Choroid plexus epithelial cell (primary cell): ENCODE data around the gene STOX1.
"Not testable (repeated sequence)": the region's sequence is repeated elsewhere in the genome, so short reads cannot be mapped to it uniquely, and the experiment has no call there.

ENCODE experiments used
- DNase-seq: peaks from one replicate; pipeline ENCODE4 v3.0.0-alpha.2; 2010; ENCODE audit warnings: low read depth
- H3K4me3 ChIP-seq: 2 replicates; pipeline ENCODE4 v1.5.1; 2011; ENCODE audit warnings: low read depth, mild to moderate bottlenecking, control low read depth, low read length, moderate library complexity
- TF ChIP-seq, protein P1 (sequence below): conservative IDR thresholded peaks from 2 replicates; pipeline ENCODE4 v1.5.1; 2011; ENCODE audit warnings: low read depth, mild to moderate bottlenecking, control low read depth, inconsistent platforms, low read length, moderate library complexity

STOX1 gene

DNA sequence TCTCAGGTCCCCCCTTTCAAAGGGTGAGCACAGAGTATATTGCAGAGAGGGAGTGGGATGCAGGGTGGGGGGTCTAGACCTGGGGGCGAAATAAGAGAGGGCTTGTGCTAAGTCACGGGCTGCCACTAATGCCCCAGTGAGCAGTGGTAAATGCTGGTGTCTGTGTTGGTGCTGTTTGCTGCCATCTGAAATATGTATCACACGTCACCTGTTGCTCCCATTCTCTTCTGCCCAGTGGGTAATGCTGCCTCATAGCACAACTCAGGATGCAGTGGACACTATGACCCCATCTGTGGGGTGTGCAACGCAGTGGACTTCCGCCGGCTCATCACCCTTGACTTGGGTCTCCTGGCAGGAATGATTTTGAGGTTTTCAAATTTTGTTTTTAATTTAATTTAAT is 2.6 kb downstream of the STOX1 start:
- no peak overlapping the region for H3K4me3 ChIP-seq
- DNase-seq, result no peak
- TF ChIP-seq, protein P1, sequence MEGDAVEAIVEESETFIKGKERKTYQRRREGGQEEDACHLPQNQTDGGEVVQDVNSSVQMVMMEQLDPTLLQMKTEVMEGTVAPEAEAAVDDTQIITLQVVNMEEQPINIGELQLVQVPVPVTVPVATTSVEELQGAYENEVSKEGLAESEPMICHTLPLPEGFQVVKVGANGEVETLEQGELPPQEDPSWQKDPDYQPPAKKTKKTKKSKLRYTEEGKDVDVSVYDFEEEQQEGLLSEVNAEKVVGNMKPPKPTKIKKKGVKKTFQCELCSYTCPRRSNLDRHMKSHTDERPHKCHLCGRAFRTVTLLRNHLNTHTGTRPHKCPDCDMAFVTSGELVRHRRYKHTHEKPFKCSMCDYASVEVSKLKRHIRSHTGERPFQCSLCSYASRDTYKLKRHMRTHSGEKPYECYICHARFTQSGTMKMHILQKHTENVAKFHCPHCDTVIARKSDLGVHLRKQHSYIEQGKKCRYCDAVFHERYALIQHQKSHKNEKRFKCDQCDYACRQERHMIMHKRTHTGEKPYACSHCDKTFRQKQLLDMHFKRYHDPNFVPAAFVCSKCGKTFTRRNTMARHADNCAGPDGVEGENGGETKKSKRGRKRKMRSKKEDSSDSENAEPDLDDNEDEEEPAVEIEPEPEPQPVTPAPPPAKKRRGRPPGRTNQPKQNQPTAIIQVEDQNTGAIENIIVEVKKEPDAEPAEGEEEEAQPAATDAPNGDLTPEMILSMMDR, result no peak

DNA sequence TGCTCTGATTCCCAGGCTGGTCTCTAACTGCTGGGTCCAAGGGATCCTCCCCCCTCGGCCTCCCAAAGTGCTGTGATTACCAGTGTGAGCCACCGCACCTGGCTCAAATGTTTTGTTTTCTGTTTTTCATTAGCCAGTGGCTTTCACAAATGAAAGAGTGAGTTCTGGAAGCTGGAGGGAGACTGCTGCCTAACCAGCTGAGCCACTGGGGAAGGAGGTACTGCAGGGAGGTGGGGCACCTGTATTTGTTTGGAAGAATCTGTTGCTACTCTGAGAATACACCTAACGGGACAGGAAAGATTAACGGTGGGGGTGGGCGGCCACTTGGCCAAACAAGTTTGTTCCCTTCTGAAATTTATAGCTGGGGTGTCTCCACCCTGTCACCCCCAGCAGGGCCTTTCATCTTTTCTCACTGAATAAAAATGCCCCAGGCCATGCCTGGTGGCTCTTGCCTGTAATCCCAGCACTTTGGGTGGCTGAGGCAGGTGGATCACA is 4.7 kb downstream of the STOX1 start:
- no peak overlapping the region for H3K4me3 ChIP-seq
- TF ChIP-seq, protein P1, result no peak
- DNase-seq, result no peak

DNA sequence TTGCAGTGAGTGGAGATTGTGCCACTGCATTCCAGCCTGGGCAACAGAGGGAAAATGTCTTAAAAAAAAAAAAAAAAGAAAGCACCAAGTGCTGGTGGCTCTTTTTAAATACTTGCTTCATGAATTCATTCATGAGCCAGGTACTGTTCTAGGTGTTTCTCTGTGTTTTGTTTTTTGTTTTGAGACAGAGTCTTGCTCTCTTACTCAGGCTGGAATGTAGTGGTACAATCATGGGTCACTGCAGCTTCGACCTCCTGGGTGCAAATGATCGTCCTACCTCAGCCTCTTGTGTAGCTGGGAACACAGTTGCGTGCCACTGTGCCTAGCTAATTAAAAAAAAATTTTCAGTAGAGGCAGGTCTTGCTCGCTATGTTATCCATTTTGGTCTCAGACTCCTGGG is 5.3 kb downstream of the STOX1 start:
- TF ChIP-seq, protein P1, result no peak
- DNase-seq, result no peak
- H3K4me3 ChIP-seq, result no peak overlapping the region

DNA sequence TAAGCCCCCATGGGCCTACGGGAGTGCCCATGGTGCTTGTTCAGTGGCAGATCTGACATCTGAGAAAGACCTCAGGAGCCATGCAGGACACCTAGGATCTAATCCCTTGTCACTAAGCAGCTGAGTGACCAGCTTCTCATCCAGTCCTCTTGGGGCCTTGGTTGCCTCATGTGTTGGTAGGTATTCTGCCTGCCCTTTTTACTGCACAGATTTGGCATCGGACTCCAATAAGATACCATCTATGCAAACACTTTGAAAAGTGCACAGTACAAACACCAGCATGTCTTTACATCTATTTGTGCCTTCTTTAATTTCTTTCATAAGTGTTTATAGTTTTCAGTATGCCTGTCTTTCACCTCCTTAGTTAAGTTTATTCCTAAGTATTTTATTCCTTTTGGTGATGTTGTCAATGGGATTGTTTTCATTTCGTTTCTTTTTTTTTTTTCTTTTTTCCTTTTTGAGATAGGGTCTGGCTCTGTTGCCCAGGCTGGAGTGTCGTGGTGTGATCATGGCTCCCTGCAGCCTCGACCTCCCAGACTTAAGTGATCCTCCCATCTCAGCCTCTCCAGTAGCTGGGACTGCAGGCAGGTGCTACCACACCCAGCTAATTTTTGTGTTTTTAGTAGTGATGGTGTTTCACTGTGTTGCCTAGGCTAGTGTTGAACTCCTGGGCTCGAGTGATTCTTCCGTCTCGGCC is 10.4 kb downstream of the STOX1 start:
- no peak for DNase-seq
- TF ChIP-seq, protein P1, result no peak
- no peak overlapping the region for H3K4me3 ChIP-seq

DNA sequence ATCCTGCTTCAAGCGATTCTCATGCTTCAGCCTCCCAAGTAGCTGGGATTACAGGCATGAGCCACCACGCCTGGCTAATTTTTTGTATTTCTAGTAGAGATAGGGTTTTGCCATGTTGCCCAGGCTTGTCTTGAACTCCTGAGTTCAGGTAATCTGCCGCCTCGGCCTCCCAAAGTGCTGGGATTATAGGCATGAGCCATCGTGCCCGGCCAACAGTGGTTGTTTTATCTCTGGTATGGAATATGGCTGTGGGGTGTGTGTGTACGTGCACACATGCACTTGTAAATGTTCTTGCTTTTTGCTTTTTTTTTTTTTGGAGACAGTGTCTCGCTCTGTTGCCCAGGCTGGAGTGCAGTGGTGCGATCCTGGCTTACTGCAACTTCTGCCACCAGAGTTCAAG is 13.3 kb downstream of the STOX1 start:
- DNase-seq, H3K4me3 ChIP-seq: not testable (repeated sequence)

DNA sequence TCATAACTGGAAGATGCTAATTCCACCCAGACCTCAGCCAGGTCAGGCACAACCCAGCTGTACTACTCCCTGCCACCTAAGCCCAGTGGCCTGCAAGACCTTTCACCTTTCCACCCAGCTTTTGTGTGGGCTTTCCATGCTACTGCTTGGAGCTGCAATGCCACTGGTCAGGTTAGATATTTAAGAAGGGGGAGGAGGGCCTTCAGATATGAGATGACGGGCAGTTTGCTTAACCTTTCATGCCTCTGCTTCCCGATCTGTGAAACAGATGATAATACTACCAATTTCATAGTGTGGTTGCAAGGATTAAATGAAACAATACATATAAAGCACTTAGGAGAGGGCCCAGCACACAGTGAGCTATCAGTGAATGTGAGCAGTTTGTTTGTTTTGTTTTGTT is 20.9 kb downstream of the STOX1 start:
- H3K4me3 ChIP-seq, result no peak overlapping the region
- TF ChIP-seq, protein P1, result no peak
- no peak for DNase-seq

DNA sequence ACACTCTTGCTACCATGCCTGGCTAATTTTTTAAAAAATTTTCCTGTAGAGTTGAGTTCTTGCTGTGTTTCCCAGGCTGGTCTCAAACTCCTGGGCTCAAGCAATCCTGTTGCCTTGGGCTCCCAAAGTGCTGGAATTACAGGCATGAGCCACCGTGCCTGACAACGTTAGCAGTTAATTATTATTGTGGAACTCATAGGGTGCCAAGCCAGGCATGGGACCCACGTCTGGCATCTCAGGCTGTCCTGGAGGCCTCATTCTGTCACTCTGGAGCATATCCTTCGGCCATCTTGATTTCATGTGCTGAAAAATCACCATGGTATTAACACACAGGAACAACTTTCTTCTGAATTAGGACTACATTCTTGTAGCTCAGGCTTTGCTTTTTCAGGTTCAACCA is 21.5 kb downstream of the STOX1 start:
- H3K4me3 ChIP-seq, result no peak overlapping the region
- TF ChIP-seq, protein P1, result no peak
- DNase-seq, result no peak
